Activated naive CD4-positive, alpha-beta T cell treated with Interleukin-2 at 50 U/mL for 16 hours (primary cell): ENCODE results near the gene ACTRT2.

Experiments used
- DNase-seq: peaks from one replicate; pipeline ENCODE4 v3.0.0-alpha.2; 2020

ACTRT2 gene

GRCh38 chr1:3055051-3055450 lies 33.8 kb downstream of the ACTRT2 start:
- DNase-seq, result no peak

GRCh38 chr1:3056641-3057040 lies 35.4 kb downstream of the ACTRT2 start:
- DNase-seq, result no peak

GRCh38 chr1:3058263-3059030 lies 37.2 kb downstream of the ACTRT2 start:
- no peak for DNase-seq

- no peak for DNase-seq
These were observed 38.9 kb downstream of the ACTRT2 start for GRCh38 chr1:3060127-3060526.

GRCh38 chr1:3060601-3061551 lies 39.6 kb downstream of the ACTRT2 start:
- no peak for DNase-seq

- DNase-seq, result no peak
These were observed 40.3 kb downstream of the ACTRT2 start for GRCh38 chr1:3061566-3061965.

- DNase-seq, result no peak
These were observed 40.8 kb downstream of the ACTRT2 start for GRCh38 chr1:3061981-3062615.

- DNase-seq, result no peak
These were observed 41.5 kb downstream of the ACTRT2 start for GRCh38 chr1:3062616-3063378.

GRCh38 chr1:3063379-3064295 lies 42.4 kb downstream of the ACTRT2 start:
- DNase-seq, result no peak

- no peak for DNase-seq
These were observed 43.1 kb downstream of the ACTRT2 start for GRCh38 chr1:3064296-3064850.

GRCh38 chr1:3064901-3065300 lies 43.6 kb downstream of the ACTRT2 start:
- no peak for DNase-seq

- no peak for DNase-seq
These were observed 44.1 kb downstream of the ACTRT2 start for GRCh38 chr1:3065396-3065795.

GRCh38 chr1:3065797-3066196 lies 44.5 kb downstream of the ACTRT2 start:
- DNase-seq, result no peak

GRCh38 chr1:3066250-3066711 lies 45.0 kb downstream of the ACTRT2 start:
- DNase-seq, result no peak

GRCh38 chr1:3066826-3067225 lies 45.6 kb downstream of the ACTRT2 start:
- no peak for DNase-seq

- no peak for DNase-seq
These were observed 46.0 kb downstream of the ACTRT2 start for GRCh38 chr1:3067301-3067670.

- no peak for DNase-seq
These were observed 46.6 kb downstream of the ACTRT2 start for GRCh38 chr1:3067671-3068563.

GRCh38 chr1:3068564-3069431 lies 47.5 kb downstream of the ACTRT2 start, which contains the start of gene PRDM16:
TSS of gene PRDM16 (plus strand) at chr1:3069203. CDS start at chr1:3069260, 57 bp downstream.
- no peak for DNase-seq
